Measurements from ENCODE around the gene BRAP. TPM values are rescaled to one million over a fixed set of nuclear protein-coding genes. Genes with fewer than 3 reads are reported as not detected.
A peak's percentile ranks its signal among the peaks of the same experiment; 100 is the strongest.

The BRAP gene
- total RNA-seq, 1 experiment from 2014 or later: 25.0 TPM

DNA sequence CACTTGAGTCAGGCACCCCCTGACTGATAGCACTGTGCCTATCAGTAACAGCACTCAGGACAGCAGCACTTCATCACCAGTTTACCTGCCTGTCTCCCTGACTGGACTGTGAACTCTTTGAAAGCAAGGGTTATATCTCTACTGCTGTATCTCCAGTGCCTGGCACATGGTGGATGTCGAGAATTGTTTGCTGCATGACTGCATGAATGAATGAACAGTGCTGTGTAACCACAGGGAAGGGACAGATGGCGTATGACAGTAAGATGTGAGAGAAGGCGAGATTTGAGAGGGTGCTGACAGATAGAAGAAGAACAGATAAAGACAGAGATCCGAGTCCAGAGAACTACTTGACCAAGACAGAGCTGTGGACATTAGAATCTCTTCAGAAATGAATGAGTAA, 29.7 kb downstream of the BRAP start:
- Histone ChIP-seq H2BK12ac (ENCODE audit: insufficient read length, low read depth, low read length) (no peak overlapping the region), H4K5ac (ENCODE audit: insufficient read length, low read depth, low read length) (peak overlapping the region; percentile 28), H2AFZ (ENCODE audit: low read length) (no peak overlapping the region), H3K79me2 (ENCODE audit: insufficient read depth, low read length) (no peaks in the 10 kb centered on the region), H3K18ac (ENCODE audit: insufficient read length, low read depth, low read length) (no peak overlapping the region), H2BK20ac (ENCODE audit: low read depth, low read length, poor library complexity, severe bottlenecking) (no peak overlapping the region), H3K56ac (ENCODE audit: insufficient read length, low read depth, low read length) (no peak overlapping the region), H3K23ac (ENCODE audit: insufficient read length, low read depth, low read length) (no peak overlapping the region), H4K20me1 (ENCODE audit: control insufficient read depth, insufficient read depth, insufficient read length) (no peaks in the 10 kb centered on the region), H4K8ac (replicated peaks; ENCODE audit: insufficient read length, low read depth, low read length) (no peak overlapping the region), H3K14ac (ENCODE audit: insufficient read depth, low read length) (no peak overlapping the region), H3K27ac (ENCODE audit: insufficient read length, low read depth, low read length) (no peak overlapping the region), H2BK15ac (ENCODE audit: low read depth, low read length) (no peak overlapping the region), H3K79me1 (ENCODE audit: insufficient read depth, low read depth, low read length, poor library complexity, severe bottlenecking) (no peaks in the 10 kb centered on the region), H2BK5ac (ENCODE audit: insufficient read length, low read length) (no peak overlapping the region), H3K9me3 (ENCODE audit: control insufficient read depth, low read depth, low read length) (no peaks in the 10 kb centered on the region), H3K9ac (ENCODE audit: extremely low read depth, insufficient read length, low read length) (no peak overlapping the region), H3K4me1 (ENCODE audit: insufficient read depth, low read length) (no peaks in the 10 kb centered on the region), H3K23me2 (ENCODE audit: insufficient read length, low read depth, low read length, poor library complexity, severe bottlenecking) (no peaks in the 10 kb centered on the region), H3T11ph (ENCODE audit: low read length) (no peak overlapping the region), H2AK5ac (ENCODE audit: insufficient read length, low read length) (no peak overlapping the region), H2BK120ac (ENCODE audit: low read depth, low read length, poor library complexity, severe bottlenecking) (no peak overlapping the region), H4K91ac (ENCODE audit: insufficient read length, low read depth, low read length) (no peak overlapping the region), H3K4ac (ENCODE audit: low read depth, low read length) (no peak overlapping the region), H3K4me2 (ENCODE audit: insufficient read depth, insufficient read length, low read length) (no peak overlapping the region), H3K27me3 (ENCODE audit: insufficient read depth, low read length) (no peaks in the 10 kb centered on the region)
- peaks cover 19 to 68% (median 52%) of the 10 kb centered on the region in 3 experiments; a peak in 6 of 7 replicates for H3K36me3 Mint-ChIP-seq (ENCODE audit: insufficient read depth in 1 of 3, low read depth in 3 of 3)
- DNase-seq: no peak
- no peak overlapping the region; a peak in 1 of 7 replicates for H3K27ac Mint-ChIP-seq
- TF ChIP-seq, protein P1, sequence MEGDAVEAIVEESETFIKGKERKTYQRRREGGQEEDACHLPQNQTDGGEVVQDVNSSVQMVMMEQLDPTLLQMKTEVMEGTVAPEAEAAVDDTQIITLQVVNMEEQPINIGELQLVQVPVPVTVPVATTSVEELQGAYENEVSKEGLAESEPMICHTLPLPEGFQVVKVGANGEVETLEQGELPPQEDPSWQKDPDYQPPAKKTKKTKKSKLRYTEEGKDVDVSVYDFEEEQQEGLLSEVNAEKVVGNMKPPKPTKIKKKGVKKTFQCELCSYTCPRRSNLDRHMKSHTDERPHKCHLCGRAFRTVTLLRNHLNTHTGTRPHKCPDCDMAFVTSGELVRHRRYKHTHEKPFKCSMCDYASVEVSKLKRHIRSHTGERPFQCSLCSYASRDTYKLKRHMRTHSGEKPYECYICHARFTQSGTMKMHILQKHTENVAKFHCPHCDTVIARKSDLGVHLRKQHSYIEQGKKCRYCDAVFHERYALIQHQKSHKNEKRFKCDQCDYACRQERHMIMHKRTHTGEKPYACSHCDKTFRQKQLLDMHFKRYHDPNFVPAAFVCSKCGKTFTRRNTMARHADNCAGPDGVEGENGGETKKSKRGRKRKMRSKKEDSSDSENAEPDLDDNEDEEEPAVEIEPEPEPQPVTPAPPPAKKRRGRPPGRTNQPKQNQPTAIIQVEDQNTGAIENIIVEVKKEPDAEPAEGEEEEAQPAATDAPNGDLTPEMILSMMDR (conservative IDR thresholded peaks at IDR 0.05): no peak
- H3K27me3 Mint-ChIP-seq (ENCODE audit: low read depth): no peaks in the 10 kb centered on the region
- no peaks in the 10 kb centered on the region for H3K4me1 Mint-ChIP-seq
- H3K9me3 Mint-ChIP-seq: no peaks in the 10 kb centered on the region
- no peak overlapping the region for H3K4me3 Mint-ChIP-seq
- no CpG with 5 or more reads among the region's 4 CpGs for WGBS (ENCODE audit: extremely low coverage, insufficient read length, low lambda C conversion rate)
